SJCRH30 (cell line): ENCODE results near the gene PAX8. TPM values are rescaled to one million over a fixed set of nuclear protein-coding genes. Genes with fewer than 3 reads are reported as not detected.

Experiments used
- DNase-seq, 2 experiments: peaks; one replicate each; pipeline ENCODE4 v3.0.0-alpha.2; 2015 to 2020
- H3K27ac ChIP-seq: fragments of 250-450 bp; sonication (Bioruptor Pico); 2 replicates; pipeline ENCODE4 v1.5.1; 2020; ENCODE audit warnings: mild to moderate bottlenecking, moderate library complexity
- H3K27me3 ChIP-seq: fragments of 250-450 bp; sonication (Bioruptor Pico); 2 replicates; pipeline ENCODE4 v1.5.1; 2020; ENCODE audit warnings: mild to moderate bottlenecking, moderate library complexity
- H3K36me3 ChIP-seq: fragments of 250-450 bp; sonication (Bioruptor Pico); 2 replicates; pipeline ENCODE4 v1.5.1; 2020; ENCODE audit warnings: mild to moderate bottlenecking, moderate library complexity
- H3K4me1 ChIP-seq: fragments of 250-450 bp; sonication (Bioruptor Pico); 2 replicates; pipeline ENCODE4 v1.5.1; 2020; ENCODE audit warnings: mild to moderate bottlenecking, moderate library complexity
- H3K4me3 ChIP-seq: fragments of 250-450 bp; sonication (Bioruptor Pico); 2 replicates; pipeline ENCODE4 v1.5.1; 2020; ENCODE audit warnings: mild to moderate bottlenecking, moderate library complexity
- H3K9me3 ChIP-seq: fragments of 250-450 bp; sonication (Bioruptor Pico); replicated peaks from 2 replicates; pipeline ENCODE4 v1.5.1; 2020; ENCODE audit warnings: mild to moderate bottlenecking, moderate library complexity
- total RNA-seq: library from RNA; depleted of rRNA; stranded (reverse); fragments of >200 nt; shearing (Covaris generic); gene quantifications from 2 replicates; pipeline ENCODE4 v1.2.3, GENCODE V29; 2014

The PAX8 gene
- total RNA-seq, 1 experiment from 2014 or later, result 1.3 TPM

GRCh38 chr2:113208396-113208795 lies 70.3 kb downstream of the PAX8 start:
- Histone ChIP-seq H3K9me3 (no peaks in the 10 kb centered on the region), H3K27ac (peak overlapping the region; percentile 91), H3K36me3 (no peaks in the 10 kb centered on the region), H3K4me1 (peaks cover 50% of the 10 kb centered on the region), H3K27me3 (no peaks in the 10 kb centered on the region), H3K4me3 (no peak overlapping the region)
- DNase-seq, result peak in 1 of 2 experiments; percentile 42

GRCh38 chr2:113207021-113207420 lies 71.7 kb downstream of the PAX8 start:
- no peak overlapping the region for H3K4me3 ChIP-seq
- H3K36me3 ChIP-seq, result no peaks in the 10 kb centered on the region
- H3K27ac ChIP-seq, result no peak overlapping the region
- no peak for DNase-seq
- peaks cover 43% of the 10 kb centered on the region for H3K4me1 ChIP-seq
- no peaks in the 10 kb centered on the region for H3K27me3 ChIP-seq
- H3K9me3 ChIP-seq, result no peaks in the 10 kb centered on the region

GRCh38 chr2:113206251-113206650 lies 72.5 kb downstream of the PAX8 start:
- no peak for DNase-seq
- Histone ChIP-seq H3K36me3 (no peaks in the 10 kb centered on the region), H3K4me1 (peaks cover 38% of the 10 kb centered on the region), H3K4me3 (no peak overlapping the region), H3K27ac (no peak overlapping the region), H3K27me3 (no peaks in the 10 kb centered on the region), H3K9me3 (no peaks in the 10 kb centered on the region)

- peak; percentile 77 to 94 for DNase-seq
- H3K27me3 ChIP-seq, result no peaks in the 10 kb centered on the region
- H3K4me1 ChIP-seq, result peaks cover 20% of the 10 kb centered on the region
- H3K36me3 ChIP-seq, result no peaks in the 10 kb centered on the region
- H3K9me3 ChIP-seq, result no peaks in the 10 kb centered on the region
- no peak overlapping the region for H3K4me3 ChIP-seq
- no peak overlapping the region for H3K27ac ChIP-seq
These were observed 74.7 kb downstream of the PAX8 start for GRCh38 chr2:113203901-113204519.

- H3K27me3 ChIP-seq, result no peaks in the 10 kb centered on the region
- H3K36me3 ChIP-seq, result no peaks in the 10 kb centered on the region
- DNase-seq, result no peak
- H3K9me3 ChIP-seq, result no peaks in the 10 kb centered on the region
- H3K4me3 ChIP-seq, result no peak overlapping the region
- no peak overlapping the region for H3K27ac ChIP-seq
- peaks cover 11% of the 10 kb centered on the region for H3K4me1 ChIP-seq
These were observed 75.5 kb downstream of the PAX8 start for GRCh38 chr2:113203217-113203530.

- no peak overlapping the region; the same call in 1 of the 2 replicates for H3K27ac ChIP-seq
These were observed 76.2 kb downstream of the PAX8 start for GRCh38 chr2:113202305-113203216.

GRCh38 chr2:113201496-113202304 lies 77.0 kb downstream of the PAX8 start:
- Histone ChIP-seq H3K27ac (no peak overlapping the region), H3K4me3 (no peak overlapping the region), H3K36me3 (no peaks in the 10 kb centered on the region), H3K9me3 (no peaks in the 10 kb centered on the region), H3K27me3 (no peaks in the 10 kb centered on the region), H3K4me1 (peaks cover 5% of the 10 kb centered on the region; the same call in 1 of the 2 replicates)
- DNase-seq, result peak in 1 of 2 experiments; percentile 61

More at GRCh38 chr2:113202305-113203216, 76.2 kb downstream of the PAX8 start:
- no peak for DNase-seq
- no peaks in the 10 kb centered on the region for H3K27me3 ChIP-seq
- no peak overlapping the region for H3K4me3 ChIP-seq
- H3K9me3 ChIP-seq, result no peaks in the 10 kb centered on the region
- no peaks in the 10 kb centered on the region for H3K36me3 ChIP-seq
- H3K4me1 ChIP-seq, result peaks cover 5% of the 10 kb centered on the region

- Histone ChIP-seq H3K27ac (no peak overlapping the region), H3K4me3 (no peak overlapping the region), H3K9me3 (no peaks in the 10 kb centered on the region), H3K4me1 (peaks cover 5% of the 10 kb centered on the region; the same call in 1 of the 2 replicates), H3K36me3 (no peaks in the 10 kb centered on the region), H3K27me3 (no peaks in the 10 kb centered on the region)
- DNase-seq, result no peak
These were observed 77.8 kb downstream of the PAX8 start for GRCh38 chr2:113200736-113201490.

- no peak overlapping the region for H3K27ac ChIP-seq
- no peaks in the 10 kb centered on the region for H3K27me3 ChIP-seq
- DNase-seq, result no peak
- H3K9me3 ChIP-seq, result no peaks in the 10 kb centered on the region
- peaks cover 5% of the 10 kb centered on the region; the same call in 1 of the 2 replicates for H3K4me1 ChIP-seq
- H3K4me3 ChIP-seq, result no peak overlapping the region
- H3K36me3 ChIP-seq, result no peaks in the 10 kb centered on the region
These were observed 78.5 kb downstream of the PAX8 start for GRCh38 chr2:113200236-113200635.

GRCh38 chr2:113198790-113199612 lies 79.7 kb downstream of the PAX8 start:
- H3K27ac ChIP-seq, result peak overlapping the region; percentile 53
- no peaks in the 10 kb centered on the region for H3K27me3 ChIP-seq
- peaks cover 5% of the 10 kb centered on the region; the same call in 1 of the 2 replicates for H3K4me1 ChIP-seq
- H3K4me3 ChIP-seq, result peak overlapping the region; percentile 65
- DNase-seq, result peak; percentile 90 to 91
- no peaks in the 10 kb centered on the region for H3K36me3 ChIP-seq
- H3K9me3 ChIP-seq, result no peaks in the 10 kb centered on the region

- DNase-seq, result no peak
- H3K27ac ChIP-seq, result no peak overlapping the region; the same call in 1 of the 2 replicates
- no peaks in the 10 kb centered on the region for H3K36me3 ChIP-seq
- peak overlapping the region; percentile 65 for H3K4me3 ChIP-seq
- H3K9me3 ChIP-seq, result no peaks in the 10 kb centered on the region
- H3K4me1 ChIP-seq, result peaks cover 5% of the 10 kb centered on the region; the same call in 1 of the 2 replicates
- no peaks in the 10 kb centered on the region for H3K27me3 ChIP-seq
These were observed 80.5 kb downstream of the PAX8 start for GRCh38 chr2:113198048-113198789.

GRCh38 chr2:113197347-113198047 lies 81.2 kb downstream of the PAX8 start:
- H3K4me3 ChIP-seq, result no peak overlapping the region

More at GRCh38 chr2:113197347-113198047, 81.2 kb downstream of the PAX8 start:
- no peaks in the 10 kb centered on the region for H3K27me3 ChIP-seq
- H3K27ac ChIP-seq, result no peak overlapping the region
- no peaks in the 10 kb centered on the region for H3K9me3 ChIP-seq
- no peaks in the 10 kb centered on the region for H3K36me3 ChIP-seq
- H3K4me1 ChIP-seq, result peaks cover 5% of the 10 kb centered on the region; the same call in 1 of the 2 replicates
- DNase-seq, result no peak
